G401 (cell line): ENCODE data around the gene SRRM3. TPM values are rescaled to one million over a fixed set of nuclear protein-coding genes. Genes with fewer than 3 reads are reported as not detected.
"Not testable (repeated sequence)": the region's sequence is repeated elsewhere in the genome, so short reads cannot be mapped to it uniquely, and the experiment has no call there.

ENCODE experiments used
- DNase-seq: peaks from one replicate; pipeline ENCODE4 v3.0.0-alpha.2; 2015; ENCODE audit warnings: low spot score
- in situ Hi-C: cut with HindIII; loops from 2 replicates; pipeline ENCODE4 v1.10.0; 2016; ENCODE audit warnings: low sequenced_read_pairs, mixed read lengths
- total RNA-seq: library from RNA; depleted of rRNA; stranded (reverse); fragments of >200 nt; shearing (Covaris generic); gene quantifications from 2 replicates; pipeline ENCODE4 v1.2.3, GENCODE V29; 2014; rRNA removed

Gene SRRM3
- 5.8 and 8.5 TPM in 2 replicates for total RNA-seq

- in situ Hi-C loops = loop anchor here (10.0 kb wide), 1 partner anchor 103 kb away; the partner anchor contains the start of gene HSPB1
These were observed at the start of gene SRRM3 for GRCh38 chr7:76201732-76202665. Gene SRRM3, plus strand, starts transcription at chr7:76201896. Its CDS starts 33,171 bp downstream, at chr7:76235067.

GRCh38 chr7:76151932-76152331 lies 49.8 kb upstream of the SRRM3 start:
- no peak for DNase-seq
- in situ Hi-C loops = no loop called here

More at GRCh38 chr7:76201732-76202665, at the start of gene SRRM3:
- DNase-seq = peak; percentile 78

GRCh38 chr7:76153571-76154230 lies 48.0 kb upstream of the SRRM3 start:
- in situ Hi-C loops, DNase-seq: not testable (repeated sequence)

- in situ Hi-C loops = no loop called here
- DNase-seq = no peak
These were observed 45.8 kb upstream of the SRRM3 start for GRCh38 chr7:76155938-76156337.

- in situ Hi-C loops, DNase-seq: not testable (repeated sequence)
These were observed 44.6 kb upstream of the SRRM3 start for GRCh38 chr7:76156992-76157685.

GRCh38 chr7:76158416-76158815 lies 43.3 kb upstream of the SRRM3 start:
- in situ Hi-C loops = not testable (repeated sequence)

GRCh38 chr7:76162416-76163170 lies 39.1 kb upstream of the SRRM3 start:
- in situ Hi-C loops, DNase-seq: not testable (repeated sequence)

More at GRCh38 chr7:76158416-76158815, 43.3 kb upstream of the SRRM3 start:
- DNase-seq = not testable (repeated sequence)

GRCh38 chr7:76163812-76164211 lies 37.9 kb upstream of the SRRM3 start:
- in situ Hi-C loops, DNase-seq: not testable (repeated sequence)

- no peak for DNase-seq
- in situ Hi-C loops = no loop called here
These were observed 36.4 kb upstream of the SRRM3 start for GRCh38 chr7:76165106-76165972.

GRCh38 chr7:76165973-76166403 lies 35.7 kb upstream of the SRRM3 start:
- no peak for DNase-seq
- in situ Hi-C loops = no loop called here

- in situ Hi-C loops = no loop called here
- DNase-seq = peak; percentile 95
These were observed 35.1 kb upstream of the SRRM3 start for GRCh38 chr7:76166404-76167255.

- DNase-seq = no peak
- in situ Hi-C loops = no loop called here
These were observed 28.0 kb upstream of the SRRM3 start for GRCh38 chr7:76173566-76174205.

- DNase-seq, in situ Hi-C loops: not testable (repeated sequence)
These were observed 24.7 kb upstream of the SRRM3 start for GRCh38 chr7:76176951-76177350.

GRCh38 chr7:76179686-76180085 lies 22.0 kb upstream of the SRRM3 start:
- in situ Hi-C loops = no loop called here
- DNase-seq = no peak

- peak; percentile 97 for DNase-seq
- in situ Hi-C loops = no loop called here
These were observed 19.3 kb upstream of the SRRM3 start for GRCh38 chr7:76182225-76182960.
